H1 (cell line): Measurements from ENCODE around the gene DNAJA3. TPM values are rescaled to one million over a fixed set of nuclear protein-coding genes. Genes with fewer than 3 reads are reported as not detected.

Experiments
- CTCF ChIA-PET: fragments of 300-600 bp; sonication (Branson Sonifier 250); formaldehyde crosslinking; loops from one replicate; lab custom pipeline; 2021; ENCODE audit not compliant: partially characterized antibody; lab: Charles Lee
- POLR2A ChIA-PET: fragments of 300-600 bp; sonication (Branson Sonifier 250); formaldehyde crosslinking; loops from one replicate; lab custom pipeline; 2021; ENCODE audit warnings: inconsistent platforms; ENCODE audit not compliant: partially characterized antibody; lab: Charles Lee
- DNase-seq, 2 experiments: peaks; one replicate each; pipeline versions ENCODE4 v3.0.0 to v3.0.0-alpha.2; 2010 to 2022; ENCODE audit warnings: low spot score in 2 of 2, low read depth in 1 of 2, mixed read lengths in 1 of 2
- FAIRE-seq: peaks from 2 replicates; lab custom pipeline; 2011; peaks lifted over from hg19 to GRCh38; lab: Jason Lieb, UNC
- H2AFZ ChIP-seq: 2 replicates; pipeline ENCODE4 v1.8.1; 2012; ENCODE audit warnings: low read length, inconsistent platforms
- H2AK5ac ChIP-seq: 2 replicates; pipeline ENCODE4 v1.6.1; 2013; ENCODE audit warnings: low read depth, low read length
- H2BK120ac ChIP-seq: replicated peaks from 2 replicates; pipeline ENCODE3; 2013; ENCODE audit warnings: low read depth, low read length, inconsistent platforms
- H2BK12ac ChIP-seq: 2 replicates; pipeline ENCODE4 v1.6.1; 2013; ENCODE audit warnings: low read depth, low read length
- H2BK15ac ChIP-seq: 2 replicates; pipeline ENCODE4 v1.6.1; 2013; ENCODE audit warnings: low read length
- H2BK20ac ChIP-seq: 2 replicates; pipeline ENCODE4 v1.6.1; 2013; ENCODE audit warnings: low read length
- H2BK5ac ChIP-seq: 2 replicates; pipeline ENCODE4 v1.6.1; 2013; ENCODE audit warnings: low read depth, low read length
- H3K14ac ChIP-seq: 2 replicates; pipeline ENCODE4 v1.6.1; 2013; ENCODE audit warnings: inconsistent platforms; ENCODE audit not compliant: insufficient read length
- H3K18ac ChIP-seq: 2 replicates; pipeline ENCODE4 v1.6.1; 2013; ENCODE audit warnings: low read length; ENCODE audit errors: extremely low read depth
- H3K23ac ChIP-seq: 2 replicates; pipeline ENCODE4 v1.6.1; 2013; ENCODE audit warnings: inconsistent platforms; ENCODE audit not compliant: insufficient read length
- H3K23me2 ChIP-seq: 2 replicates; pipeline ENCODE4 v1.6.1; 2013; ENCODE audit warnings: low read depth, low read length
- H3K27ac ChIP-seq: 2 replicates; pipeline ENCODE4 v1.6.1; 2011; ENCODE audit warnings: low read depth, low read length, inconsistent platforms
- H3K27me3 ChIP-seq, 4 experiments: replicated peaks in 1 of 4; 1 replicate in 1 of 4; 2 replicates in 3 of 4; pipeline versions ENCODE4 v1.6.1 to v1.8.1; 2011 to 2013; ENCODE audit warnings: low read length in 3 of 4, mild to moderate bottlenecking in 3 of 4, inconsistent platforms in 2 of 4, mixed read lengths in 2 of 4, moderate library complexity in 1 of 4; ENCODE audit not compliant: control insufficient read depth in 3 of 4, insufficient read depth in 3 of 4; ENCODE audit errors: extremely low read depth in 1 of 4
- H3K36me3 ChIP-seq, 4 experiments: 2 replicates each; pipeline versions ENCODE4 v1.6.1 to v1.8.1; 2011 to 2013; ENCODE audit warnings: mild to moderate bottlenecking in 4 of 4, low read length in 3 of 4, moderate library complexity in 2 of 4, control low read depth in 1 of 4, inconsistent platforms in 1 of 4; ENCODE audit not compliant: insufficient read depth in 4 of 4, control insufficient read depth in 2 of 4
- H3K4ac ChIP-seq: replicated peaks from 2 replicates; pipeline ENCODE3; 2013; ENCODE audit warnings: low read length, low read depth, mixed read lengths, inconsistent platforms; ENCODE audit not compliant: insufficient read length
- H3K4me1 ChIP-seq, 4 experiments: replicated peaks in 1 of 4; 1 replicate in 1 of 4; 2 replicates in 3 of 4; pipeline versions ENCODE4 v1.6.1 to v1.8.1; 2011 to 2013; ENCODE audit warnings: low read length in 3 of 4, inconsistent platforms in 2 of 4, mixed read lengths in 1 of 4; ENCODE audit not compliant: insufficient read depth in 4 of 4, control insufficient read depth in 3 of 4
- H3K4me2 ChIP-seq, 2 experiments: 2 replicates each; pipeline versions ENCODE4 v1.6.1 to v1.8.1; 2011 to 2013; ENCODE audit warnings: low read depth in 2 of 2, low read length in 2 of 2, control low read depth in 1 of 2, inconsistent platforms in 1 of 2, mild to moderate bottlenecking in 1 of 2; ENCODE audit not compliant: insufficient read depth in 1 of 2
- H3K4me3 ChIP-seq, 4 experiments: fragments of 200-600, 300-600 bp in 1 of 4; sonication (generic), shearing (Covaris generic), sonication (Bioruptor Twin) in 1 of 4; 2 replicates each; pipeline versions ENCODE4 v1.5.1 to v1.8.1; 2011 to 2016; ENCODE audit warnings: low read length in 4 of 4, low read depth in 3 of 4, control low read depth in 2 of 4, inconsistent platforms in 2 of 4, mild to moderate bottlenecking in 2 of 4, mixed read lengths in 1 of 4, moderate library complexity in 1 of 4; ENCODE audit not compliant: insufficient read depth in 2 of 4; ENCODE audit errors: extremely low read depth in 1 of 4
- H3K56ac ChIP-seq: replicated peaks from 2 replicates; pipeline ENCODE3; 2013; ENCODE audit warnings: low read depth, mild to moderate bottlenecking, mixed read lengths, low read length, inconsistent platforms; ENCODE audit not compliant: insufficient read length
- H3K79me1 ChIP-seq: 2 replicates; pipeline ENCODE4 v1.6.1; 2013; ENCODE audit warnings: low read depth, low read length, control low read depth
- H3K79me2 ChIP-seq, 2 experiments: 2 replicates each; pipeline versions ENCODE4 v1.6.1 to v1.8.1; 2012 to 2013; ENCODE audit warnings: low read length in 2 of 2, mild to moderate bottlenecking in 2 of 2, inconsistent platforms in 1 of 2; ENCODE audit not compliant: insufficient read depth in 2 of 2, control insufficient read depth in 1 of 2
- H3K9ac ChIP-seq, 4 experiments: replicated peaks in 1 of 4; 1 replicate in 1 of 4; 2 replicates in 3 of 4; pipeline versions ENCODE4 v1.6.1 to v1.8.1; 2011 to 2013; ENCODE audit warnings: low read depth in 3 of 4, low read length in 3 of 4, control low read depth in 2 of 4, mild to moderate bottlenecking in 2 of 4, moderate library complexity in 2 of 4, inconsistent platforms in 1 of 4; ENCODE audit errors: extremely low read depth in 1 of 4
- H3K9me3 ChIP-seq, 2 experiments: 2 replicates each; pipeline versions ENCODE4 v1.6.1 to v1.8.1; 2012 to 2013; ENCODE audit warnings: mild to moderate bottlenecking in 2 of 2, moderate library complexity in 2 of 2, control low read depth in 1 of 2, inconsistent platforms in 1 of 2, low read depth in 1 of 2, low read length in 1 of 2, mixed read lengths in 1 of 2; ENCODE audit not compliant: insufficient read depth in 2 of 2
- H4K20me1 ChIP-seq, 2 experiments: replicated peaks in 1 of 2; 2 replicates each; pipeline versions ENCODE3 to v1.8.1; 2011 to 2013; ENCODE audit warnings: inconsistent platforms in 2 of 2, low read length in 2 of 2, mild to moderate bottlenecking in 1 of 2; ENCODE audit not compliant: insufficient read depth in 2 of 2, control insufficient read depth in 1 of 2
- H4K5ac ChIP-seq: 2 replicates; pipeline ENCODE4 v1.6.1; 2013; ENCODE audit warnings: low read length, low read depth, mixed read lengths, inconsistent platforms; ENCODE audit not compliant: insufficient read length
- H4K8ac ChIP-seq: 2 replicates; pipeline ENCODE4 v1.8.0; 2013; ENCODE audit warnings: mild to moderate bottlenecking, moderate library complexity, low read length, inconsistent platforms; ENCODE audit not compliant: insufficient read depth; ENCODE audit errors: extremely low read depth
- H4K91ac ChIP-seq: replicated peaks from 2 replicates; pipeline ENCODE3; 2013; ENCODE audit warnings: low read length, mixed read lengths, inconsistent platforms; ENCODE audit not compliant: insufficient read length
- E2F6 ChIP-seq: IDR thresholded peaks from 2 replicates; pipeline ENCODE4 v1.6.1; 2012; ENCODE audit warnings: inconsistent platforms
- FOSL1 ChIP-seq: IDR thresholded peaks from 2 replicates; pipeline ENCODE4 v1.6.1; 2011; ENCODE audit warnings: mild to moderate bottlenecking, low read depth, low read length, moderate library complexity; ENCODE audit not compliant: insufficient read depth
- GABPA ChIP-seq: IDR thresholded peaks from 2 replicates; pipeline ENCODE4 v1.6.1; 2011; ENCODE audit warnings: mild to moderate bottlenecking, low read length, moderate library complexity, borderline replicate concordance; ENCODE audit not compliant: insufficient read depth
- KDM4A ChIP-seq: IDR thresholded peaks from one replicate; pipeline ENCODE4 v1.7.1; 2012; ENCODE audit warnings: low read depth, mild to moderate bottlenecking, moderate library complexity, low read length, inconsistent platforms; ENCODE audit not compliant: severe bottlenecking
- NANOG ChIP-seq: IDR thresholded peaks from 2 replicates; pipeline ENCODE4 v1.6.1; 2011; ENCODE audit warnings: low read length, low read depth, mild to moderate bottlenecking, inconsistent platforms; ENCODE audit not compliant: insufficient read depth, poor library complexity, severe bottlenecking
- RBBP5 ChIP-seq: IDR thresholded peaks from 2 replicates; pipeline ENCODE4 v1.7.1; 2012; ENCODE audit warnings: low read depth, mild to moderate bottlenecking, inconsistent platforms, low read length, moderate library complexity, borderline replicate concordance
- RFX5 ChIP-seq: IDR thresholded peaks from 2 replicates; pipeline ENCODE4 v1.6.1; 2011; ENCODE audit warnings: low read depth, low read length, improper control_type of control experiment, borderline replicate concordance
- RNF2 ChIP-seq: fragments of 200-900, 300-1000 bp; sonication (generic); IDR thresholded peaks from 2 replicates; pipeline ENCODE4 v1.7.1; 2016; ENCODE audit warnings: borderline replicate concordance, low read depth, mild to moderate bottlenecking, antibody characterized with exemption, low read length; ENCODE audit not compliant: poor library complexity, severe bottlenecking; ENCODE audit errors: missing control alignments
- SAP30 ChIP-seq: fragments of 300-600 bp; sonication (generic); IDR thresholded peaks from 2 replicates; pipeline ENCODE4 v1.7.1; 2012; ENCODE audit warnings: low read length, moderate library complexity, mild to moderate bottlenecking, inconsistent platforms; ENCODE audit not compliant: insufficient read depth, insufficient replicate concordance
- TAF7 ChIP-seq: optimal IDR thresholded peaks from 2 replicates; pipeline ENCODE3; 2011; ENCODE audit warnings: low read depth, mild to moderate bottlenecking, inconsistent platforms, low read length, moderate library complexity, borderline replicate concordance
- ZNF274 ChIP-seq: IDR thresholded peaks from 2 replicates; pipeline ENCODE4 v1.7.0; 2012; ENCODE audit warnings: low read length, borderline replicate concordance; ENCODE audit errors: extremely low read depth
- WGBS, 2 experiments: shearing (Covaris generic) in 1 of 2; methylation state at CpG; one replicate each; pipeline versions ENCODE4 v1.1.6 to v1.1.7; 2013 to 2015; ENCODE audit warnings: low lambda C conversion rate in 2 of 2, mixed read lengths in 2 of 2, inconsistent platforms in 1 of 2, low coverage in 1 of 2, missing lambda C conversion rate in 1 of 2; ENCODE audit not compliant: insufficient replicate concordance in 2 of 2, insufficient coverage in 1 of 2, insufficient read length in 1 of 2; ENCODE audit errors: extremely low coverage in 1 of 2, missing lambda C conversion rate in 1 of 2; 5-methylcytosine and 5-hydroxymethylcytosine counted together
- polyA plus RNA-seq, 7 experiments: library from polyadenylated mRNA; depleted of rRNA in 3 of 7; stranded (reverse) in 5 of 7; unstranded in 2 of 7; fragments of >200 nt in 5 of 7; fragments of 200-250 nt in 2 of 7; gene quantifications; 1 replicate in 5 of 7; 2 replicates in 1 of 7; 4 replicates in 1 of 7; pipeline versions ENCODE4 v1.2.1 to v1.2.3, GENCODE V29; 2011 to 2013; ENCODE audit warnings: missing spikeins in 2 of 7, mixed read lengths in 2 of 7
- total RNA-seq: library from RNA; stranded (reverse); fragmentation: NEBNext Ultra II Directional; extraction: Animal tissue kit (Norgen Biotek cat#: 25700); gene quantifications from 2 replicates; pipeline ENCODE4 v1.2.1, GENCODE V29; 2021

The DNAJA3 gene
- total and polyA plus RNA-seq, 2 of the 8 experiments (the other 6 are each of a cell fraction or from before 2014, with no cell fraction given), result 37.3 to 59.1 TPM

- H2AFZ ChIP-seq, result no peak overlapping the region
- H3K27me3 ChIP-seq, result no peaks in the 10 kb centered on the region
- no peak overlapping the region for H2BK120ac ChIP-seq
- H2AK5ac ChIP-seq, result no peak overlapping the region
- no peak overlapping the region for H4K8ac ChIP-seq
- no peak overlapping the region for H2BK20ac ChIP-seq
- no peak overlapping the region for H3K23ac ChIP-seq
- FAIRE-seq (no peak), DNase-seq (no peak)
- no peak overlapping the region for H3K4me2 ChIP-seq
- H3K18ac ChIP-seq, result no peak overlapping the region
- H3K14ac ChIP-seq, result no peak overlapping the region
- no peak overlapping the region for H3K4me3 ChIP-seq
- no peak overlapping the region for H2BK15ac ChIP-seq
- no peak overlapping the region for H3K56ac ChIP-seq
- H3K79me1 ChIP-seq, result peaks cover 5% of the 10 kb centered on the region; the same call in 1 of the 2 replicates
- no peak overlapping the region for H3K9ac ChIP-seq
- no peak overlapping the region for H2BK5ac ChIP-seq
- POLR2A ChIA-PET, result interaction anchor here (0.8 to 1.7 kb wide), 5 partner anchors 23 to 43 kb away, joined by 3 to 8 read pairs (median 4); no protein-coding TSS in a partner anchor
- CTCF ChIA-PET, result interaction anchor here (0.7 to 1.0 kb wide), 4 partner anchors 19 to 49 kb away, joined by 3 to 4 read pairs (median 3); no protein-coding TSS in a partner anchor
- no peak overlapping the region for H3K4ac ChIP-seq
- H3K23me2 ChIP-seq, result peaks cover 8% of the 10 kb centered on the region
- H3K4me1 ChIP-seq, result peaks cover 0 to 5% (median 2%) of the 10 kb centered on the region in 4 experiments; a peak in 3 of 7 replicates
- WGBS, 2 experiments, result 90% methylated on average over 7 of the region's 7 CpGs; no CpG with 5 or more reads in 1 of the 2 experiments
- peaks cover 21 to 35% of the 10 kb centered on the region in 2 experiments for H3K79me2 ChIP-seq
- no peak overlapping the region for H4K91ac ChIP-seq
- H4K20me1 ChIP-seq, result peaks cover 0 to 7% of the 10 kb centered on the region in 2 experiments
- no peak overlapping the region for H2BK12ac ChIP-seq
- H3K27ac ChIP-seq, result no peak overlapping the region
- no peak overlapping the region for H4K5ac ChIP-seq
- no peaks in the 10 kb centered on the region for H3K9me3 ChIP-seq
- H3K36me3 ChIP-seq, result peaks cover 0 to 3% (median 0%) of the 10 kb centered on the region in 4 experiments; a peak in 1 of 8 replicates
- TF ChIP-seq FOSL1 (no peak), RNF2 (no peak), KDM4A (no peak), NANOG (no peak), RFX5 (no peak), RBBP5 (no peak), GABPA (no peak), E2F6 (no peak), TAF7 (no peak), ZNF274 (no peak), SAP30 (no peak)
Observed at GRCh38 chr16:4428500-4428899, 2.8 kb downstream of the DNAJA3 start.
